ENCODE data around the gene HNMT.

GRCh38 chr2:138029276-138029675 is 65.0 kb downstream of the HNMT start:
- TF ChIP-seq EZH2phosphoT487 (IDR thresholded peaks at IDR 0.05; ENCODE audit: borderline replicate concordance, low read length): no peak
- TF ChIP-seq CTCF (IDR thresholded peaks at IDR 0.05; ENCODE audit: low read depth, low read length, poor library complexity, severe bottlenecking): no peak
